Measurements from ENCODE around the gene SLN.

Gene SLN

DNA sequence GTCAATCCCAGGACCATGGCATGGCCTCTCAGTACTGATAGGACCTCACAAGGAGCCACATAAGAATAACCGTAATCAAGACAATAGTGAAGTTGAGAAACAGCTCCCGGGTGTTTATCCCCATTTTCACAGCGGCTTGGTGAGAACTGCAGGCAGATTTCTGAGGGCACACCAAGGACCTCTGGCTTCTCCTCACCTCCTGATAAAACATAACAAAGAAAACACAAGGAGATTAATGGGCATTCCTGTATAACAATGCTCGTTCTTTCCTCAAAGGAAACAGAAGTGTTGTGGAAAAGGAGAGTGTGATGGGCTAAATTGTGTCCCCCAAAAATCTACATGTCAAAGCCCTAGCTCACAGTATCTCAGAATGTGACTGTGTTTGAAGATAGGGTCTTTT lies 4.0 kb downstream of the SLN start:
- TF ChIP-seq, protein P1, sequence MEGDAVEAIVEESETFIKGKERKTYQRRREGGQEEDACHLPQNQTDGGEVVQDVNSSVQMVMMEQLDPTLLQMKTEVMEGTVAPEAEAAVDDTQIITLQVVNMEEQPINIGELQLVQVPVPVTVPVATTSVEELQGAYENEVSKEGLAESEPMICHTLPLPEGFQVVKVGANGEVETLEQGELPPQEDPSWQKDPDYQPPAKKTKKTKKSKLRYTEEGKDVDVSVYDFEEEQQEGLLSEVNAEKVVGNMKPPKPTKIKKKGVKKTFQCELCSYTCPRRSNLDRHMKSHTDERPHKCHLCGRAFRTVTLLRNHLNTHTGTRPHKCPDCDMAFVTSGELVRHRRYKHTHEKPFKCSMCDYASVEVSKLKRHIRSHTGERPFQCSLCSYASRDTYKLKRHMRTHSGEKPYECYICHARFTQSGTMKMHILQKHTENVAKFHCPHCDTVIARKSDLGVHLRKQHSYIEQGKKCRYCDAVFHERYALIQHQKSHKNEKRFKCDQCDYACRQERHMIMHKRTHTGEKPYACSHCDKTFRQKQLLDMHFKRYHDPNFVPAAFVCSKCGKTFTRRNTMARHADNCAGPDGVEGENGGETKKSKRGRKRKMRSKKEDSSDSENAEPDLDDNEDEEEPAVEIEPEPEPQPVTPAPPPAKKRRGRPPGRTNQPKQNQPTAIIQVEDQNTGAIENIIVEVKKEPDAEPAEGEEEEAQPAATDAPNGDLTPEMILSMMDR (IDR thresholded peaks at IDR 0.05): no peak
- Histone ChIP-seq H3K27ac (no peak overlapping the region), H3K27me3 (peaks cover 31% of the 10 kb centered on the region), H3K4me3 (ENCODE audit: low read depth in 1 of 2, low read length in 1 of 2) (no peak overlapping the region), H3K4me1 (ENCODE audit: control insufficient read depth in 1 of 2, insufficient read depth in 1 of 2, low read depth in 1 of 2, low read length in 1 of 2) (no peaks in the 10 kb centered on the region), H3K36me3 (no peaks in the 10 kb centered on the region), H3K9me3 (no peaks in the 10 kb centered on the region)

- Histone ChIP-seq H3K4me3 (ENCODE audit: low read depth in 1 of 2, low read length in 1 of 2) (no peak overlapping the region), H3K4me1 (ENCODE audit: control insufficient read depth in 1 of 2, insufficient read depth in 1 of 2, low read depth in 1 of 2, low read length in 1 of 2) (no peaks in the 10 kb centered on the region), H3K9me3 (no peaks in the 10 kb centered on the region), H3K27me3 (peaks cover 27% of the 10 kb centered on the region), H3K27ac (no peak overlapping the region), H3K36me3 (no peaks in the 10 kb centered on the region)
- TF ChIP-seq, protein P1 (IDR thresholded peaks at IDR 0.05): no peak
These were observed 4.6 kb downstream of the SLN start for GRCh38 chr11:107707215-107707671.

GRCh38 chr11:107706531-107706930 lies 5.3 kb downstream of the SLN start:
- no peaks in the 10 kb centered on the region for H3K4me1 ChIP-seq (ENCODE audit: control insufficient read depth in 1 of 2, insufficient read depth in 1 of 2, low read depth in 1 of 2, low read length in 1 of 2)
- no peaks in the 10 kb centered on the region for H3K36me3 ChIP-seq
- TF ChIP-seq, protein P1 (IDR thresholded peaks at IDR 0.05): no peak
- H3K4me3 ChIP-seq (ENCODE audit: low read depth in 1 of 2, low read length in 1 of 2): no peak overlapping the region
- H3K27me3 ChIP-seq: peaks cover 25% of the 10 kb centered on the region
- no peaks in the 10 kb centered on the region for H3K9me3 ChIP-seq
- H3K27ac ChIP-seq: no peak overlapping the region

GRCh38 chr11:107705027-107705426 lies 6.8 kb downstream of the SLN start:
- Histone ChIP-seq H3K4me3 (ENCODE audit: low read depth in 1 of 2, low read length in 1 of 2) (no peak overlapping the region), H3K27me3 (peaks cover 15% of the 10 kb centered on the region), H3K4me1 (ENCODE audit: control insufficient read depth in 1 of 2, insufficient read depth in 1 of 2, low read depth in 1 of 2, low read length in 1 of 2) (no peaks in the 10 kb centered on the region), H3K27ac (no peak overlapping the region), H3K36me3 (no peaks in the 10 kb centered on the region), H3K9me3 (no peaks in the 10 kb centered on the region)
- TF ChIP-seq, protein P1 (IDR thresholded peaks at IDR 0.05): no peak

DNA sequence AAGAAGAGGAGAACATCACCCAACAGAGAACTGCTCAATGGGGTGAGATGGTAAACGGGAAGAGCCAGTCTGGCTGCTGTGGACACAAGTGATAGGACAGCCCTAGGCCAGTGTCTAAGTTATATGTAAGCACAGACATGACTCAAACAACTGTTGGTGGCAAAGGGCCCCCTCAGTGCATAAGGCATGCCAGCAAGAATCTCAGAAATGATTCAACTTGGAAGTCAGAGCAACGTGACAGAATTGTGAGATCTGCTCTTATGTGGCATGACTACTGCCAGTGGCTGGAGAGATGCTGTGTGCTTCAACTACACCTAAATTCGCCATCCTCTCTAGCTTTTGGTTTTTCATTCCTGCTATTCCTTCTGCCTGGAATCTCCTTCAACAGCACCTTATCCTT lies 7.4 kb downstream of the SLN start:
- no peak overlapping the region for H3K27ac ChIP-seq

More for the DNA sequence above, 7.4 kb downstream of the SLN start:
- Histone ChIP-seq H3K4me3 (ENCODE audit: low read depth in 1 of 2, low read length in 1 of 2) (no peak overlapping the region), H3K36me3 (no peaks in the 10 kb centered on the region), H3K9me3 (no peaks in the 10 kb centered on the region), H3K4me1 (ENCODE audit: control insufficient read depth in 1 of 2, insufficient read depth in 1 of 2, low read depth in 1 of 2, low read length in 1 of 2) (no peaks in the 10 kb centered on the region), H3K27me3 (peaks cover 14% of the 10 kb centered on the region)
- TF ChIP-seq, protein P1 (IDR thresholded peaks at IDR 0.05): no peak
